Measurements from ENCODE around the gene DNTTIP2. TPM values are rescaled to one million over a fixed set of nuclear protein-coding genes. Genes with fewer than 3 reads are reported as not detected.

Gene DNTTIP2
- total and polyA plus RNA-seq, 10 donors, result 32.9 to 57.8 (median 46.3) TPM

DNA sequence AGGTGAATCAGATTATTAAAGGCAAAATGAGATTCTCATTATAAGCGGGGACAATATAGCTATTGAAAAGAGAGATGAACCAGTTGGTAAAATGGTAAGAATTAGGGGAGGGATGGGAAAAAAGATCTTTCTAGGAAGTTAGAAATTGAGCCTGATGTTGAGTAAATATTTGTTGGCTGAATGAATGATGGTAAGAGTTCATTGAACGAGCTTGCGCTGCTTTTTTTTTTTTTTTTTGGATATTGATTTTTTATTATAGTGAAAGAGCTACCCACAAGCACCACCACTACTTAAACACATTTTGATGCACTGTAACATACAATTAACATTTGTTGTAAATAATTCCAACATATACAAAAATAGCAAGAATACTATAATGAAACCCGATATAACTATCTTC is 31.3 kb upstream of the DNTTIP2 start:
- peak overlapping the region in 7 of 8 donors; percentile 92 to 97 (median 94) for H3K27ac ChIP-seq
- no peaks in the 10 kb centered on the region for H3K27me3 ChIP-seq (replicated peaks in 1 of 7)
- no peak for DNase-seq
- H3K36me3 ChIP-seq, result no peaks in the 10 kb centered on the region
- H3K9me3 ChIP-seq, result peaks cover 0 to 6% (median 2%) of the 10 kb centered on the region in 8 donors
- peaks cover 9 to 42% (median 26%) of the 10 kb centered on the region in 6 donors for H3K4me1 ChIP-seq
- peak overlapping the region in 1 of 8 donors; percentile 88 for H3K4me3 ChIP-seq
- intact Hi-C loops (cut with DNase I; ENCODE audit: low total_unique reads), result no loop called here
- no peak for TF ChIP-seq POLR2AphosphoS5 (IDR thresholded peaks at IDR 0.05)
- no peak for TF ChIP-seq POLR2A (IDR thresholded peaks at IDR 0.05)
- TF ChIP-seq, protein P1, sequence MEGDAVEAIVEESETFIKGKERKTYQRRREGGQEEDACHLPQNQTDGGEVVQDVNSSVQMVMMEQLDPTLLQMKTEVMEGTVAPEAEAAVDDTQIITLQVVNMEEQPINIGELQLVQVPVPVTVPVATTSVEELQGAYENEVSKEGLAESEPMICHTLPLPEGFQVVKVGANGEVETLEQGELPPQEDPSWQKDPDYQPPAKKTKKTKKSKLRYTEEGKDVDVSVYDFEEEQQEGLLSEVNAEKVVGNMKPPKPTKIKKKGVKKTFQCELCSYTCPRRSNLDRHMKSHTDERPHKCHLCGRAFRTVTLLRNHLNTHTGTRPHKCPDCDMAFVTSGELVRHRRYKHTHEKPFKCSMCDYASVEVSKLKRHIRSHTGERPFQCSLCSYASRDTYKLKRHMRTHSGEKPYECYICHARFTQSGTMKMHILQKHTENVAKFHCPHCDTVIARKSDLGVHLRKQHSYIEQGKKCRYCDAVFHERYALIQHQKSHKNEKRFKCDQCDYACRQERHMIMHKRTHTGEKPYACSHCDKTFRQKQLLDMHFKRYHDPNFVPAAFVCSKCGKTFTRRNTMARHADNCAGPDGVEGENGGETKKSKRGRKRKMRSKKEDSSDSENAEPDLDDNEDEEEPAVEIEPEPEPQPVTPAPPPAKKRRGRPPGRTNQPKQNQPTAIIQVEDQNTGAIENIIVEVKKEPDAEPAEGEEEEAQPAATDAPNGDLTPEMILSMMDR (IDR thresholded peaks at IDR 0.05 in 8 of 11, conservative IDR thresholded peaks at IDR 0.05 in 3 of 11), result no peak
- WGBS, 5 donors, result 96 to 99% (median 97%) methylated on average over 4 of the region's 4 CpGs

DNA sequence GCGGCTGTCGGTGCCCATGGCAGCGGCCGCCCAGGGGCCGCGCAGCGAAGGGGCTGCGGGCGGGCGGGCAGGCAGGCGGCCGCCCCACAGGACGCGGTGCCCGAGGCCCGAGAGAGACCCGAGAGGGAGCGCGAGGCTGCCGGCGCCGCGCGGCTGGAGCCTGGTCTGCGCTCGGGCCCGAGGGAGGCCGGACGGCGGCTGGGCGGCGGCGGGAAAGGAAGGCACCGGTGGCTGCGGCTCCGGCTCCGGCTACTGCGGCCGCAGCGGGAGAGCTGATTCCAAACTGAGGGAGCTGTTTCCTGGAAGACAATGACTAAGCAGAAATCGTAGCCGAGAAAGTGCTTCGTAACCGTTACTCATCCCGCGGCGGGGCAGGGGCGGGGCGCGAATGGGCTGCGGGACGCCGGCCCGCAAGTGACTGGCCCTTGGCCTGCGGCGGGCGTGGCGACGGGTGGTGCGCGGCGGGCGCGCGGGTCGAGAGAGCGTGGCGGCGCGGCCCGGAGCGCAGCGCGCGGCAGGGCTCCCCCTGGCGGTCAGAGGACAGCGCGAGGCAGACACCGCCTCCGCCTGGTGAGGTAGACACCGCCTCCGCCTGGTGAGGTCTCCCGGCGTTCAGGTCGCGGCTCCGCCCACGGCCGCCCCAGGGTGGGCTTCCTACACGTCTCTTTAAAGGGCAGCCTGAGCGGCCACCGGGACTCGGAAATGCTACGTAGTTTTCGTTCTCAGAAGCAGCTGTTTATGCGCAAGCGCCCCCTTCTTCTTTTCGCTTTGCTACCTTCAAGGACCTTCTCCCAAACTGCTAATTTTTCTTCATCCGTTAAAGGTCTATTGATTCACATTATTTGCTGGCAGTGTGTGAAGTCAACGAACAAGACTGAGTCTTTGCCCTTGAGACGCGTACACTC is 30.4 kb upstream of the DNTTIP2 start, which contains the start of gene GCLM:
GCLM (minus strand) TSS at position 285 of the 905 bp plus-strand sequence; CDS start at position 18, 267 bp downstream.
- Histone ChIP-seq H3K27ac (peak within 1 kb of the TSS; percentile 64 to 97 (median 94)), H3K27me3 (replicated peaks in 1 of 7) (no peaks in the 10 kb centered on the region), H3K9me3 (peaks cover 0 to 6% (median 2%) of the 10 kb centered on the region in 8 donors), H3K36me3 (no peaks in the 10 kb centered on the region), H3K4me1 (peaks cover 9 to 51% (median 35%) of the 10 kb centered on the region in 6 donors), H3K4me3 (peak within 1 kb of the TSS; percentile 35 to 95 (median 87))
- intact Hi-C loops (cut with DNase I; ENCODE audit: low total_unique reads), result no loop called here
- DNase-seq, result peak; percentile 99
- WGBS, 5 donors, result 0 to 1% (median 1%) methylated on average over 24 to 102 of the region's 102 CpGs
- TF ChIP-seq, protein P1 (IDR thresholded peaks at IDR 0.05 in 8 of 11, conservative IDR thresholded peaks at IDR 0.05 in 3 of 11), result peak; percentile 58 to 97 (median 96)
- TF ChIP-seq POLR2A (IDR thresholded peaks at IDR 0.05) (peak in 1 of 3 donors; percentile 42), POLR2AphosphoS5 (IDR thresholded peaks at IDR 0.05) (peak; percentile 81 to 88 (median 87))

- Histone ChIP-seq H3K9me3 (peaks cover 0 to 6% (median 2%) of the 10 kb centered on the region in 8 donors), H3K4me1 (peaks cover 9 to 59% (median 43%) of the 10 kb centered on the region in 6 donors), H3K4me3 (peak overlapping the region; percentile 35 to 95 (median 87)), H3K27me3 (replicated peaks in 1 of 7) (no peaks in the 10 kb centered on the region), H3K27ac (peak overlapping the region; percentile 64 to 97 (median 94)), H3K36me3 (no peaks in the 10 kb centered on the region)
- 0 to 1% (median 0%) methylated on average over 33 to 49 of the region's 49 CpGs for WGBS, 5 donors
- DNase-seq, result peak; percentile 95
- TF ChIP-seq, protein P1 (IDR thresholded peaks at IDR 0.05 in 8 of 11, conservative IDR thresholded peaks at IDR 0.05 in 3 of 11), result no peak
- TF ChIP-seq POLR2AphosphoS5 (IDR thresholded peaks at IDR 0.05), result peak in 2 of 3 donors; percentile 0 to 47
- intact Hi-C loops (cut with DNase I; ENCODE audit: low total_unique reads), result no loop called here
These were observed 29.6 kb upstream of the DNTTIP2 start for GRCh38 chr1:93908394-93909145.
